GM12875 (cell line): ENCODE results near the gene BLOC1S4.
"Not testable (repeated sequence)": the region's sequence is repeated elsewhere in the genome, so short reads cannot be mapped to it uniquely, and the experiment has no call there.

Experiments used
- H3K4me3 ChIP-seq: one replicate; pipeline ENCODE4 v1.5.1; 2011; ENCODE audit warnings: low read depth, low read length, control low read depth
- TF ChIP-seq, protein P1 (sequence below): IDR thresholded peaks from 2 replicates; pipeline ENCODE4 v1.5.1; 2011; ENCODE audit warnings: low read depth, mild to moderate bottlenecking, control low read depth, inconsistent platforms, low read length, moderate library complexity, borderline replicate concordance; ENCODE audit not compliant: insufficient read depth

BLOC1S4 gene, protein sequence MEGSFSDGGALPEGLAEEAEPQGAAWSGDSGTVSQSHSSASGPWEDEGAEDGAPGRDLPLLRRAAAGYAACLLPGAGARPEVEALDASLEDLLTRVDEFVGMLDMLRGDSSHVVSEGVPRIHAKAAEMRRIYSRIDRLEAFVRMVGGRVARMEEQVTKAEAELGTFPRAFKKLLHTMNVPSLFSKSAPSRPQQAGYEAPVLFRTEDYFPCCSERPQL

DNA sequence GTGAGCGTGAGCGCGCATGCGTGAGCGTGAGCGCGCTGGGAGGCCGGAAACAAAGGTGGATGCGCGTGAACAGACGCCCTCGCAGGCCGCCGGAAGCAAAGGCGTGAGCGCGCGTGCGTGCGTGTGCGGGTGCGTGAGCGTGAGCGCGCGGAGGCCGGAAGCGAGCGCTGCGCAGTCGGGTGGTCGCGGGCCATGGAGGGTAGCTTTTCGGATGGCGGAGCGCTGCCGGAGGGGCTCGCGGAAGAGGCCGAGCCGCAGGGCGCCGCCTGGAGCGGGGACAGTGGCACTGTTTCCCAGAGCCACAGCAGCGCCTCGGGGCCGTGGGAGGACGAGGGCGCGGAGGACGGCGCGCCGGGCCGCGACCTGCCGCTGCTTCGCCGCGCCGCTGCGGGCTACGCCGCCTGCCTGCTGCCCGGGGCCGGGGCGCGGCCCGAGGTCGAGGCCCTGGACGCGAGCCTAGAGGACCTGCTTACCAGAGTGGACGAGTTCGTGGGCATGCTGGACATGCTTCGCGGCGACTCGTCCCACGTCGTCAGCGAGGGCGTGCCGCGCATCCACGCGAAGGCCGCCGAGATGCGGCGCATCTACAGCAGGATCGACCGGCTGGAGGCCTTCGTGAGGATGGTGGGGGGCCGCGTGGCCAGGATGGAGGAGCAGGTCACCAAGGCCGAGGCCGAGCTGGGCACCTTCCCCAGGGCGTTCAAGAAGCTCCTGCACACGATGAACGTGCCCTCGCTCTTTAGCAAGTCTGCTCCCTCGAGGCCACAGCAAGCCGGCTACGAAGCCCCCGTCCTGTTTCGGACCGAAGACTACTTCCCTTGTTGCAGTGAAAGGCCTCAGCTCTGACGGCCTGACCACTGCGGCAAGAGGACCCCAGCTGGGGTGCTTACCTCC is at the start of gene BLOC1S4:
Gene BLOC1S4 (plus strand): TSS at position 157 of the 894 bp plus-strand sequence. CDS start 36 bp downstream, at position 193.
- TF ChIP-seq, protein P1, sequence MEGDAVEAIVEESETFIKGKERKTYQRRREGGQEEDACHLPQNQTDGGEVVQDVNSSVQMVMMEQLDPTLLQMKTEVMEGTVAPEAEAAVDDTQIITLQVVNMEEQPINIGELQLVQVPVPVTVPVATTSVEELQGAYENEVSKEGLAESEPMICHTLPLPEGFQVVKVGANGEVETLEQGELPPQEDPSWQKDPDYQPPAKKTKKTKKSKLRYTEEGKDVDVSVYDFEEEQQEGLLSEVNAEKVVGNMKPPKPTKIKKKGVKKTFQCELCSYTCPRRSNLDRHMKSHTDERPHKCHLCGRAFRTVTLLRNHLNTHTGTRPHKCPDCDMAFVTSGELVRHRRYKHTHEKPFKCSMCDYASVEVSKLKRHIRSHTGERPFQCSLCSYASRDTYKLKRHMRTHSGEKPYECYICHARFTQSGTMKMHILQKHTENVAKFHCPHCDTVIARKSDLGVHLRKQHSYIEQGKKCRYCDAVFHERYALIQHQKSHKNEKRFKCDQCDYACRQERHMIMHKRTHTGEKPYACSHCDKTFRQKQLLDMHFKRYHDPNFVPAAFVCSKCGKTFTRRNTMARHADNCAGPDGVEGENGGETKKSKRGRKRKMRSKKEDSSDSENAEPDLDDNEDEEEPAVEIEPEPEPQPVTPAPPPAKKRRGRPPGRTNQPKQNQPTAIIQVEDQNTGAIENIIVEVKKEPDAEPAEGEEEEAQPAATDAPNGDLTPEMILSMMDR, result no peak
- H3K4me3 ChIP-seq, result peak within 1 kb of the TSS; percentile 78

DNA sequence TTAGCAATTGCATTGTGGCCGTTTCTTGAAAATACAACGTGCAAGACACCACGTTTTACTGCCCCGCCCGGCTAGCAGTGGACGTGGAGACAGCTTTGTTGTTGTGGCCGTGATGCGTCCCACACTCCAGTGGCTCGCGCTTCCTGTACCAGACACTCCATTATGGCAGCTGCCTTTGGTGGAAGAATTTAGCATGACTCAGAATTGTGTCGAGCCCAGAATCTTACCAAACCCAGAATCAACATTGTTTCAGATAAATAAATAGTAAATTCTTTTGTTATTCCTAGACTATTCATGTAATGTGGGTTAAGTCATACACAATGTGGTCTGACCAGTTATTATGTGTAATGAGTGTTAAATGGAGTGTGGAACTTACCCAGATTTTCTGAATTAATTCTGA is 47.6 kb upstream of the BLOC1S4 start:
- H3K4me3 ChIP-seq, result no peak overlapping the region
- TF ChIP-seq, protein P1, result no peak

DNA sequence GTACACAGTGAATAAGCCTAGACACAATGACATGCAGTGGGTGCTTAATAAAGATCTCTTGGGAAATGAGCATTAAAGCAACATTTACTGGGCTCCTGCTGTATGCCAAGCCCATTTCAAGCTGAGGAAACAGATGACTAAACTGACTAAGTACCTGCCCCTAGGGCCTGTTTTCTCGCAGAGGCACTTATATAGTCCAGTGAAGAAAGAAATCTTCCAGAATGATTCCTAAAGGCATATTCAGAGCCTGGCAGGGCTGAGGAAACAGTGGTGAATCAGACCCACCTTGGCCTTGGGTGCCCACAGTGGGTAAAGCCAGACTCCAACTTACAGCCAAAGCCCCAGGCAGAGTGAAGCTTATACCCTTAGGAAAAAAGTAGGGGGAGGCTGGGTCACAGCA is 44.3 kb upstream of the BLOC1S4 start:
- H3K4me3 ChIP-seq, result no peak overlapping the region

DNA sequence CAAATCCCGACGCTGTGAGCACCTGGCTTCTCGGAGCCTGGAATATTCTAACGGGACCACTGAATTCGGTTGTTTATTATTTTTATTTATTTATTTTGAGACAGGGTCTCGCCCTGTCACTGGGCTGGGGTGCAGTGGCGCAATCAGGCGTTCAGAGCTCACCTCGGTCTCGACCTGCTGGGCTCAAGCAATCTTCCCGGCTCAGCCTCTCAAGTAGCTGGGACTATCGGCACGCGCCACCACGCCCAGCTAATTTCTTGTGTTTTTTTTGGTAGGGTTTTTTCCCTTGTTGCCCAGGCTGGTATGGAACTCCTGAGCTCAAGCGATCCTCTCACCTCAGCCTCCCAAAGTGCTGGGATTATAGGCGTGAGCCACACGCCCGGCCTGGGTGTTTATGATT is 43.8 kb upstream of the BLOC1S4 start:
- TF ChIP-seq, protein P1, result no peak
- no peak overlapping the region for H3K4me3 ChIP-seq

More for the DNA sequence above, 44.3 kb upstream of the BLOC1S4 start:
- TF ChIP-seq, protein P1, result no peak

DNA sequence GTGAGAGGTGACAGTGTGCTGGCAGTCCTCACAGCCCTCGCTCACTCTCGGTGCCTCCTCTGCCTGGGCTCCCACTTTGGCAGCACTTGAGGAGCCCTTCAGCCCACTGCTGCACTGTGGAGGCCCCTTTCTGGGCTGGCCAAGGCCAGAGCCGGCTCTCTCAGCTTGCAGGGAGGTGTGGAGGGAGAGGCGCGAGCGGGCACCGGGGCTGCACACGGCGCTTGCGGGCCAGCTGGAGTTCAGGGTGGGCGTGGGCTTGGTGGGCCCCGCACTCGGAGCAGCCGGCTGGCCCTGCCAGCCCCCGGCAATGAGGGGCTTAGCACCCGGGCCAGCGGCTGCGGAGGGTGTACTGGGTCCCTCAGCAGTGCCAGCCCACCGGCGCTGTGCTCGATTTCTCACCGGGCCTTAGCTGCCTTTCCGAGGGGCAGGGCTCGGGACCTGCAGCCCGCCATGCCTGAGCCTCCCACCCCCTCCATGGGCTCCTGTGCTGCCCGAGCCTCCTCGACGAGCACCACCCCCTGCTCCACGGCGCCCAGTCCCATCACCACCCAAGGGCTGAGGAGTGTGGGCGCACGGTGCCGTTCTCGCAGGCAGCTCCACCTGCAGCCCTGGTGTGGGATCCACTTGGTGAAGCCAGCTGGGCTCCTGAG is 43.3 kb upstream of the BLOC1S4 start:
- H3K4me3 ChIP-seq, result not testable (repeated sequence)

DNA sequence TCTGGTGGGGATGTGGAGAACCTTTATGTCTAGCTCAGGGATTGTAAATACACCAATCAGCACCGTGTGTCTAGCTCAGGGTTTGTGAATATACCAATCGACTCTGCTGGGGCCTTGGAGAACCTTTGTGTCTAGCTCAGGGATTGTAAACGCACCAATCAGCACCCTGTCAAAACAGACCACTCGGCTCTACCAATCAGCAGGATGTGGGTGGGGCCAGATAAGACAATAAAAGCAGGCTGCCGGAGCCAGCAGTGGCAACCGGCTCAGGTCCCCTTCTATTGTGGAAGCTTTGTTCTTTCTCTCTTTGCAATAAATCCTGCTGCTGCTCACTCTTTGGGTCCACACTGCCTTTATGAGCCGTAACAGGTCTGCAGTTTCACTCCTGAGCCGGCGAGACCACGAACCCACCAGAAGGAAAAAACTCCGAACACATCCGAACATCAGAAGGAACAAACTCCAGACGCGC is 42.7 kb upstream of the BLOC1S4 start:
- not testable (repeated sequence) for H3K4me3 ChIP-seq

DNA sequence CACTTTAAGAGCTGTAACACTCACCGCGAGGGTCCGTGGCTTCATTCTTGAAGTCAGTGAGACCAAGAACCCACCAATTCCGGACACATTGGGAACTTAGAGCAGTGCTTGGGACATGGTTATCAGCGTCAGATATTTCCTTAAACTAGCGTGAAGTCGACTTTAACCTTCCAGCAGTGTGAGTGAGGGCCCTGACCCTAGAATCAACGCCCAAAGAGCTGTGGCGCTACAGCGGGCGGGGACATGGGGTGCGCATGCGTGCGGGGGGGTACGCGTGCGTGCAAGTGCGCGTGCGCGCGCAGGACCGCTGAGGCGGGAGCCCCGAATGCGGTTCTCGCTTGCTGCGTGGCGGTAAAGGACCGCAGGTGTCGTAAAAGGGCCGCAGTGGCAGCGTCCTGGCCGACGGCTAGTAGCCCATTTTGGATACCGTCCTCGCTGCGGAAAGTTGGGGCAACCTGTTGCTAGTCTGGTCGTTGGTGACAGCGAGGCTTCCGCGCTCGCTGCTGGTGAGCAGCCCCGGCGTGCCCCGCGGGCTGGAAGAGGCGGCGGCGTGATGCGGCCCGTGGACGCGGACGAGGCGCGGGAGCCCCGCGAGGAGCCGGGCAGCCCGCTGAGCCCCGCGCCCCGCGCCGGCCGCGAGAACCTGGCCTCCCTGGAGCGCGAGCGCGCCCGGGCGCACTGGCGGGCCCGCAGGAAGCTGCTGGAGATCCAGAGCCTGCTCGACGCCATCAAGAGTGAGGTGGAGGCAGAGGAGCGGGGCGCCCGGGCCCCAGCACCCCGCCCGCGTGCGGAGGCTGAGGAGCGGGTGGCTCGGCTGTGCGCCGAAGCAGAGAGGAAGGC is 42.1 kb upstream of the BLOC1S4 start:
- TF ChIP-seq, protein P1, result no peak
- peak overlapping the region; percentile 81 for H3K4me3 ChIP-seq
